ENCODE measurements around the gene ZBTB7C.

The ZBTB7C gene

DNA sequence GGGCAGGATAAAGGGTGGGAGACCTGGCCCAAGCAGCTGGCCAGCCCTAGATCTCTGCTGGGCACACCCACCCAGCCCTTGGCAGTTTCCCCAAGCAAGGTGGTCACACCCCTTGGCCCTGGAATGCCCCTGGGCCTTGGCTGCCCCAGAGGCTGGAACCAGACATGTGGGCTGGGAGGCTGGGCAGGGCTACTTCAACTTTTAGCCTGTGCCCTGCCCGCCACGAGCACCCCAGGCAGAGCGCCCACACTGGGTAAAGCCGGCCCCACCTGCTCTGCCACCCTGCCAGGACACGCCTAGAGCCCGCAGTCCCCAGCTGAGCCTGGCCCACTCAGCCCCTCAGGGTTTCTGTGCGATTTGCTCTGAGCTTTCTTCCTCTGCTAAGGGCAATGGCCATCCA, 359.0 kb downstream of the ZBTB7C start:
- TF ChIP-seq, protein P1, sequence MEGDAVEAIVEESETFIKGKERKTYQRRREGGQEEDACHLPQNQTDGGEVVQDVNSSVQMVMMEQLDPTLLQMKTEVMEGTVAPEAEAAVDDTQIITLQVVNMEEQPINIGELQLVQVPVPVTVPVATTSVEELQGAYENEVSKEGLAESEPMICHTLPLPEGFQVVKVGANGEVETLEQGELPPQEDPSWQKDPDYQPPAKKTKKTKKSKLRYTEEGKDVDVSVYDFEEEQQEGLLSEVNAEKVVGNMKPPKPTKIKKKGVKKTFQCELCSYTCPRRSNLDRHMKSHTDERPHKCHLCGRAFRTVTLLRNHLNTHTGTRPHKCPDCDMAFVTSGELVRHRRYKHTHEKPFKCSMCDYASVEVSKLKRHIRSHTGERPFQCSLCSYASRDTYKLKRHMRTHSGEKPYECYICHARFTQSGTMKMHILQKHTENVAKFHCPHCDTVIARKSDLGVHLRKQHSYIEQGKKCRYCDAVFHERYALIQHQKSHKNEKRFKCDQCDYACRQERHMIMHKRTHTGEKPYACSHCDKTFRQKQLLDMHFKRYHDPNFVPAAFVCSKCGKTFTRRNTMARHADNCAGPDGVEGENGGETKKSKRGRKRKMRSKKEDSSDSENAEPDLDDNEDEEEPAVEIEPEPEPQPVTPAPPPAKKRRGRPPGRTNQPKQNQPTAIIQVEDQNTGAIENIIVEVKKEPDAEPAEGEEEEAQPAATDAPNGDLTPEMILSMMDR (IDR thresholded peaks at IDR 0.05; ENCODE audit: control insufficient read depth, extremely low read depth, insufficient read depth), result no peak
- DNase-seq (ENCODE audit: low read depth), result no peak
- no peak overlapping the region for H3K4me3 ChIP-seq (ENCODE audit: low read depth, low read length)

DNA sequence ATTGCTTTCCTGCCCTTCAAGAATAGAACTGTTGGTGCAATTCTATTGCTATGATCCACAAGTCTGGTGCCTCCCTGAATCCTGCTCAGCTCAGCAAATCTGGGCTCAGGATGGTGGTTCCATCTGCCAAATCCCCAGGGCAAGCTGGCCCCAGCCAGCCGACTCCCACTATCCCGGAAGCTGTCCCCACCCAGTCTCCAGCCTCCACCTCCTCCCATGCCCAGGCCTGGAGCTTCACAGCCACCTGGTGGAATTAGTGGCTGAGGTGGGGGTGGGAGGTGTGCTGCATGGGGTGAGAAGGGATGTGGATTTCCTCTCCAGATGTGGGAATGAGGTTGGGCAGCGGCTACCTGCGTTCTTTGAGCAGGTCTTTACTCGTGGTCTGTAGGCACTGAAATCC, 359.4 kb downstream of the ZBTB7C start:
- no peak for DNase-seq (ENCODE audit: low read depth)
- H3K4me3 ChIP-seq (ENCODE audit: low read depth, low read length), result no peak overlapping the region
- TF ChIP-seq, protein P1 (IDR thresholded peaks at IDR 0.05; ENCODE audit: control insufficient read depth, extremely low read depth, insufficient read depth), result no peak

DNA sequence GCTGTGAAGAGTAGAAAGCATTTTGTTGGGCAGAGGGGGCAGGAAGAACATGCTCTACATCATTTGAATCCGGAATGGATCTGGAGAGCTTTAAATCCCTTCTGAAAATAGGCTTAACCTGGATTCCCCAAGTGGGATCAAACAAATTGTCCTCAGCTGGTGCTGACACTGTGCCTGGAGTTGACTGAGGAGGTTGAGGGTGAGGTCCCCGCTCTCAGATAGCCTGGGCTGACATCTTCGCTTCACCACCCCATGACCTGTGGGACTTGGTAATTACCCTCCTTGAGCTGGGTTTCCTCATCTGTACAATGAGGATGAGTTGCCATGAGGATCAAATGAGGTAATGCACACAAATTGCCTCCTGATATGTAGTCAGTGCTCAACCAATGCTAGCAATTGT, 360.9 kb downstream of the ZBTB7C start:
- no peak overlapping the region for H3K4me3 ChIP-seq (ENCODE audit: low read depth, low read length)
- DNase-seq (ENCODE audit: low read depth), result no peak
- TF ChIP-seq, protein P1 (IDR thresholded peaks at IDR 0.05; ENCODE audit: control insufficient read depth, extremely low read depth, insufficient read depth), result no peak

DNA sequence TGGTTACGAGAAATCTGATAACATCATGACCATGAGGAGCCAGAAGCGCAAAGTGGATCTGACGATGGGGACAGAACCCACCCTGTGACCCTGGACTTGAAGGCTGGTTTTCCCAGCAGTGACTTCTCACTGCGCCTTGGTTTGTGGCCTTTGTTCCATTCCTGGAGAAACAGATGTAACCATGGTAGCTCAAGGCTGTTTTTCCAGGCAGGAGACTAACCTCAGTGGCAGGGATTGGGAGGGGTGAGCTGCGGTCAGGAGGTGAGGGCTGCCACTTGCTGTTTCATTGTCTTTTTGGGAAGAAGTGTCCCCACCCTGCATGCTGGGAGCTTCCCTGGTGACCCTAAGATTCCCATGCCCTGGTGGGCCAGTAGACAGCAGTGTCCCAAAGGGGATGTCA, 362.3 kb downstream of the ZBTB7C start:
- TF ChIP-seq, protein P1 (IDR thresholded peaks at IDR 0.05; ENCODE audit: control insufficient read depth, extremely low read depth, insufficient read depth), result no peak
- H3K4me3 ChIP-seq (ENCODE audit: low read depth, low read length), result no peak overlapping the region
- DNase-seq (ENCODE audit: low read depth), result no peak

DNA sequence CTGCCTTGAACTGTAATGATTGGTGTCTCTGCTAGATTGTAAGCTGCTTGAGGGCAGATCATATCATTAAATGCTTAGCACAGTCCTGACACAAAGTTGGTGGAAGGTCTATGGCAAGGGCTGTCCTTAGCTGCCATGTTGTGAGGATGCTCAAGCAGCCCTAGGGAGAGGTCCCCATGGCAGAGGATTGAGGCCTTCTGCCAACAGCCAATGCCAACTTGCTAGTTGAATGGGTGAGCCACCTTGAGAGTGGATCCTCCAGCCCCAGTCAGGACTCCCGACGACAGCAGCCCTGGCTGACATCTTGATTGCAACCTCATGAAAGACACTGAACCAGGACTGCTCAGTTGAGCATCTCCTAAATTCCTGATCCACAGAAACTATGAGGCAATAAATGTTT, 363.4 kb downstream of the ZBTB7C start:
- TF ChIP-seq, protein P1 (IDR thresholded peaks at IDR 0.05; ENCODE audit: control insufficient read depth, extremely low read depth, insufficient read depth), result no peak
- no peak overlapping the region for H3K4me3 ChIP-seq (ENCODE audit: low read depth, low read length)
- no peak for DNase-seq (ENCODE audit: low read depth)

DNA sequence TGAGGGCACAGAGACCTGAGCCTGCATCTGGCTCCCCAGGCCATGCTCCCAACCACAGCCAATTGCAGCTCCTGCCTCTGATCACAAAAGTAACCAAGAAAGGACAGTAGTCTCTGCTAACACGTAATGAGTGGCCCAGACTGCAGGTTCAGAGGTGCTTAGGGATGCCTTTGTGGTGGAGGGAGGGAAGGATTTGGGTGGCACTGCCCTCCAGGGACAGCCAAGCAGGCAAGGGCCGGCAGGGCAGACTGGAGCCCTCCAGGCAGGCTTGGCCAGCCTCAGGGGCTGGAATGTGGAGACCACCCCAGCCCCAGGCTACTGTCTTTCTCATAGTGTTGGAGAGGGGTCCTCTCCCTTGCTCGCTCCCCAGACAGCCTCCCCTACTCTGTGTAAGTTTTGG, 364.2 kb downstream of the ZBTB7C start:
- no peak overlapping the region for H3K4me3 ChIP-seq (ENCODE audit: low read depth, low read length)
- TF ChIP-seq, protein P1 (IDR thresholded peaks at IDR 0.05; ENCODE audit: control insufficient read depth, extremely low read depth, insufficient read depth), result no peak
- DNase-seq (ENCODE audit: low read depth), result no peak

DNA sequence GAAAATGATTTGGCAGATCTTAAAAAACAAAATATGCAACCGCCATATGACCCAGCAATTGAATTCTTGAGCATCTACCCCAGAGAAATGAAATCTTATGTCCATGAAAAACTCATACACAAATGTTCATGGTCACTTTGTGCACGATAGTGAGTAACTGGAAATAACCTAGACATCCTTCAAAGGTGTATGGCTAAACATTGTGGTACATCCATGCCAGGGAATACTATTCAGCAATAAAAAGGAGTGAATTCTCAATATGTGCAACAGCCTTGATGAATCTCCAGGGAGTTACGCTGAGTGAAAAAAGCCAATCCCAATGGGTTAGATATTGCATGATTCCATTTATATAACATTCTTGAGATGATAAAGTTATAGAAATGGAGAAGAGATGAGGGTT, 366.0 kb downstream of the ZBTB7C start:
- H3K4me3 ChIP-seq (ENCODE audit: low read depth, low read length), result no peak overlapping the region
- TF ChIP-seq, protein P1 (IDR thresholded peaks at IDR 0.05; ENCODE audit: control insufficient read depth, extremely low read depth, insufficient read depth), result no peak
- no peak for DNase-seq (ENCODE audit: low read depth)

Measured in LNCaP clone FGC (cell line).